B cell (primary cell): Measurements from ENCODE around the gene DCT. TPM values are rescaled to one million over a fixed set of nuclear protein-coding genes. Genes with fewer than 3 reads are reported as not detected.

ENCODE experiments used
- ATAC-seq: fragments of 200-7000 bp; cut with Tn5 transposase; one replicate; pipeline ENCODE4 v1.10.0; 2021; ENCODE audit warnings: low read depth, mild to moderate bottlenecking, moderate number of reproducible peaks, moderate library complexity
- CTCF ChIA-PET: fragments of 350-600 bp; sonication (Branson Sonifier 250); formaldehyde crosslinking; loops from one replicate; lab custom pipeline; 2021; ENCODE audit warnings: antibody characterized with exemption, inconsistent platforms; lab: Charles Lee
- POLR2A ChIA-PET: fragments of 350-600 bp; sonication (Branson Sonifier 250); formaldehyde crosslinking; loops from one replicate; lab custom pipeline; 2021; ENCODE audit warnings: antibody characterized with exemption; lab: Charles Lee
- DNase-seq: peaks from one replicate; pipeline ENCODE4 v3.0.0; 2013
- H2AFZ ChIP-seq: 2 replicates; pipeline ENCODE4 v1.6.1; 2012; ENCODE audit warnings: mild to moderate bottlenecking, low read depth, low read length; ENCODE audit not compliant: insufficient read depth, poor library complexity, severe bottlenecking
- H3K27ac ChIP-seq, 2 donors: 1 replicate in 1 of 2; 2 replicates in 1 of 2; pipeline ENCODE4 v1.5.1; 2012 to 2013; ENCODE audit warnings: low read length in 2 of 2, mild to moderate bottlenecking in 2 of 2, moderate library complexity in 1 of 2
- H3K27me3 ChIP-seq, 4 experiments: fragments of 200-600 bp in 1 of 4; sonication (generic) in 1 of 4; replicated peaks in 1 of 4; 1 replicate in 2 of 4; 2 replicates in 2 of 4; pipeline versions ENCODE4 v1.6.1 to v1.7.0; 2013 to 2016; ENCODE audit warnings: low read length in 3 of 4, mild to moderate bottlenecking in 2 of 4, mixed read lengths in 1 of 4, moderate library complexity in 1 of 4; ENCODE audit not compliant: insufficient read depth in 4 of 4, control insufficient read depth in 3 of 4; ENCODE audit errors: control extremely low read depth in 1 of 4
- H3K36me3 ChIP-seq, 2 experiments: replicated peaks in 1 of 2; 1 replicate in 1 of 2; 2 replicates in 1 of 2; pipeline versions ENCODE4 v1.6.1 to v1.7.1; 2013; ENCODE audit warnings: low read length in 1 of 2; ENCODE audit not compliant: insufficient read depth in 2 of 2, control insufficient read depth in 1 of 2; ENCODE audit errors: control extremely low read depth in 1 of 2, extremely low read depth in 1 of 2
- H3K4me1 ChIP-seq, 2 donors: fragments of 200-600 bp in 1 of 2; sonication (generic) in 1 of 2; 1 replicate in 1 of 2; 2 replicates in 1 of 2; pipeline versions ENCODE4 v1.5.1 to v1.6.1; 2013 to 2017; ENCODE audit warnings: low read length in 2 of 2; ENCODE audit not compliant: control insufficient read depth in 2 of 2, insufficient read depth in 2 of 2
- H3K4me2 ChIP-seq: replicated peaks from 2 replicates; pipeline ENCODE3; 2012; ENCODE audit warnings: mild to moderate bottlenecking, low read depth, low read length; ENCODE audit not compliant: poor library complexity, severe bottlenecking
- H3K4me3 ChIP-seq, 5 experiments: fragments of 200-600 bp in 1 of 5; sonication (generic) in 1 of 5; 1 replicate in 3 of 5; 2 replicates in 2 of 5; pipeline versions ENCODE4 v1.5.1 to v1.7.0; 2011 to 2016; ENCODE audit warnings: low read length in 4 of 5, mild to moderate bottlenecking in 4 of 5, low read depth in 2 of 5, control low read depth in 1 of 5, moderate library complexity in 1 of 5; ENCODE audit not compliant: insufficient read depth in 1 of 5; ENCODE audit errors: control extremely low read depth in 1 of 5, extremely low read depth in 1 of 5
- H3K79me2 ChIP-seq: fragments of 200-600 bp; sonication (generic); one replicate; pipeline ENCODE4 v1.6.0; 2016; ENCODE audit warnings: low read length; ENCODE audit not compliant: control insufficient read depth, insufficient read depth
- H3K9ac ChIP-seq: fragments of 200-600 bp; sonication (generic); 2 replicates; pipeline ENCODE4 v1.6.1; 2017; ENCODE audit warnings: mild to moderate bottlenecking, low read length, moderate library complexity
- H3K9me3 ChIP-seq, 3 donors: one replicate each; pipeline versions ENCODE4 v1.6.1 to v1.7.1; 2013; ENCODE audit warnings: low read length in 2 of 3; ENCODE audit not compliant: control insufficient read depth in 2 of 3, insufficient read depth in 1 of 3; ENCODE audit errors: control extremely low read depth in 1 of 3
- H4K20me1 ChIP-seq: 2 replicates; pipeline ENCODE4 v1.6.0; 2012; ENCODE audit warnings: mild to moderate bottlenecking, low read length; ENCODE audit not compliant: insufficient read depth, control insufficient read depth, poor library complexity, severe bottlenecking
- H3K27ac Mint-ChIP-seq: one replicate; pipeline ENCODE4 v1.8.0; 2021; ENCODE audit warnings: mixed read lengths
- H3K27me3 Mint-ChIP-seq: one replicate; pipeline ENCODE4 v1.8.0; 2021; ENCODE audit warnings: mixed read lengths
- H3K4me1 Mint-ChIP-seq: one replicate; pipeline ENCODE4 v1.8.0; 2021; ENCODE audit warnings: mixed read lengths
- H3K4me3 Mint-ChIP-seq: one replicate; pipeline ENCODE4 v1.8.0; 2021; ENCODE audit warnings: mixed read lengths
- H3K9me3 Mint-ChIP-seq: one replicate; pipeline ENCODE4 v1.8.0; 2022; ENCODE audit warnings: mixed read lengths; ENCODE audit not compliant: insufficient read depth
- EZH2 ChIP-seq: IDR thresholded peaks from 2 replicates; pipeline ENCODE4 v1.6.1; 2012; ENCODE audit warnings: borderline replicate concordance, low read depth, mild to moderate bottlenecking, moderate library complexity, low read length; ENCODE audit not compliant: insufficient read depth, poor library complexity, severe bottlenecking
- WGBS: methylation state at CpG from one replicate; pipeline ENCODE4 v1.1.5; 2013; ENCODE audit warnings: missing lambda C conversion rate; ENCODE audit not compliant: insufficient coverage; 5-methylcytosine and 5-hydroxymethylcytosine counted together
- intact Hi-C: fragments of 100-400 bp; cut with micrococcal nuclease; formaldehyde crosslinking; loops from one replicate; pipeline ENCODE4 v1.10.0; 2022
- polyA plus RNA-seq: library from polyadenylated mRNA; depleted of rRNA; stranded (reverse); fragments of >200 nt; gene quantifications from 2 replicates; pipeline ENCODE4 v1.2.3, GENCODE V29; 2012
- total RNA-seq, 2 donors: library from RNA; stranded (reverse); fragments of 120-200 nt in 1 of 2; gene quantifications; 1 replicate in 1 of 2; 2 replicates in 1 of 2; pipeline versions ENCODE4 v1.2.3 to v1.2.4, GENCODE V29; 2013 to 2022
- TF ChIP-seq, protein P1 (sequence below): fragments of 200-600 bp; IDR thresholded peaks from one replicate; pipeline ENCODE4 v1.8.0; 2022; ENCODE audit warnings: antibody characterized with exemption, mild to moderate bottlenecking

The DCT gene
- total and polyA plus RNA-seq, 2 donors (not counting 1 experiment from before 2014, with no cell fraction given): 0.10 to 0.18 TPM

DNA sequence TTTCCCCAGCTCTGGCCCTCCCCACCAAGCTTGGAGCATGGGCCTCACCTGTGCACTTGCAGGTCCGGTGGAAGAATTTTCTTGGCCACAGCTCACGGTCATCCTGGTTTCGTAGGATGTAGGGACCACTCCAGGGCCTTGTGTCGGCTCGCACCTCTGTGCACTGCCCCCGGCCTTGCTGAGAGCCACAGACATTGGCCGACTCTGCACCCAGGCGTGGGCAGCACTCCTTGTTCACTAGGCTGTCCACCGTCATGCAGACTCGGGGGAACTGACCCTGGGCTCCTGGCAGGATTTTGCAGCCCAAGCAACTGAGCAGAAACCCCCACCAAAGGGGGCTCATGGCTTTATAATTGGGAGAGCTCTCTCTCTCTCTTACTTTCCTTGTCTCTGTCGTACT lies 569 bp downstream of the DCT start:
- DNase-seq: no peak
- H3K4me3 Mint-ChIP-seq: no peak overlapping the region
- TF ChIP-seq, protein P1, sequence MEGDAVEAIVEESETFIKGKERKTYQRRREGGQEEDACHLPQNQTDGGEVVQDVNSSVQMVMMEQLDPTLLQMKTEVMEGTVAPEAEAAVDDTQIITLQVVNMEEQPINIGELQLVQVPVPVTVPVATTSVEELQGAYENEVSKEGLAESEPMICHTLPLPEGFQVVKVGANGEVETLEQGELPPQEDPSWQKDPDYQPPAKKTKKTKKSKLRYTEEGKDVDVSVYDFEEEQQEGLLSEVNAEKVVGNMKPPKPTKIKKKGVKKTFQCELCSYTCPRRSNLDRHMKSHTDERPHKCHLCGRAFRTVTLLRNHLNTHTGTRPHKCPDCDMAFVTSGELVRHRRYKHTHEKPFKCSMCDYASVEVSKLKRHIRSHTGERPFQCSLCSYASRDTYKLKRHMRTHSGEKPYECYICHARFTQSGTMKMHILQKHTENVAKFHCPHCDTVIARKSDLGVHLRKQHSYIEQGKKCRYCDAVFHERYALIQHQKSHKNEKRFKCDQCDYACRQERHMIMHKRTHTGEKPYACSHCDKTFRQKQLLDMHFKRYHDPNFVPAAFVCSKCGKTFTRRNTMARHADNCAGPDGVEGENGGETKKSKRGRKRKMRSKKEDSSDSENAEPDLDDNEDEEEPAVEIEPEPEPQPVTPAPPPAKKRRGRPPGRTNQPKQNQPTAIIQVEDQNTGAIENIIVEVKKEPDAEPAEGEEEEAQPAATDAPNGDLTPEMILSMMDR: no peak
- TF ChIP-seq EZH2: no peak
- CTCF ChIA-PET: interaction anchor here (1.6 kb wide), 1 partner anchor 43 kb away, joined by 4 read pairs; no protein-coding TSS in a partner anchor
- H3K27ac ChIP-seq: no peak overlapping the region
- no peak overlapping the region for H3K9ac ChIP-seq
- no peaks in the 10 kb centered on the region for H3K27me3 ChIP-seq
- no peaks in the 10 kb centered on the region for H3K4me1 ChIP-seq
- H3K4me3 ChIP-seq: no peak overlapping the region
- no peak overlapping the region for H2AFZ ChIP-seq
- POLR2A ChIA-PET: no interaction called here
- ATAC-seq: no peak
- H3K9me3 Mint-ChIP-seq: no peaks in the 10 kb centered on the region
- no peak overlapping the region for H3K4me2 ChIP-seq
- no peaks in the 10 kb centered on the region for H4K20me1 ChIP-seq
- H3K79me2 ChIP-seq: no peaks in the 10 kb centered on the region
- intact Hi-C loops: no loop called here
- no peaks in the 10 kb centered on the region for H3K36me3 ChIP-seq
- peaks cover 14% of the 10 kb centered on the region for H3K27me3 Mint-ChIP-seq
- 92% methylated on average over 10 of the region's 11 CpGs for WGBS
- no peaks in the 10 kb centered on the region for H3K4me1 Mint-ChIP-seq
- H3K27ac Mint-ChIP-seq: no peak overlapping the region
- peaks cover 0 to 2% (median 0%) of the 10 kb centered on the region in 3 donors for H3K9me3 ChIP-seq

DNA sequence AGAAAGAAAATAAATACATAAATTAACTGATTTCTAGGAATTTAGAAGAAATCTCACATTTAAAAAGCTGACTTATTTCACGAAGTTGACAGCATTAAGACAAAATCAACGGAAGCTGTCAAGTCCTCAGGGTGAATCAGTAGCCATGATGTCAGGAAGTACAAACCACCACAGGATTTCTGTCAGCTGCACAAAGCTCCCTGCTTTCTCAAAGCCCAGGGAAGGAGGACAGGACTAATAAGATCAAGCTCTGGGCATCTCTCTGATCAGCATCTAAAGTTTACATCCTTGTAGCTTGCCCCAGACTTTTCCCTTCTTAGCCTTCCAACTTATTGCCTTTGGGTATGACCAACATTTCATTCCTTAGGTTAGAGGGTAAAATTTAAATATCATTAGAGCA lies 9.4 kb downstream of the DCT start:
- TF ChIP-seq EZH2: no peak
- TF ChIP-seq, protein P1: no peak
- Histone ChIP-seq H3K4me1 (no peaks in the 10 kb centered on the region), H3K4me2 (no peak overlapping the region), H3K9ac (no peak overlapping the region), H3K27me3 (no peaks in the 10 kb centered on the region), H3K4me3 (no peak overlapping the region), H3K27ac (no peak overlapping the region), H3K36me3 (no peaks in the 10 kb centered on the region), H3K79me2 (no peaks in the 10 kb centered on the region), H4K20me1 (no peaks in the 10 kb centered on the region), H3K9me3 (peaks cover 0 to 1% (median 0%) of the 10 kb centered on the region in 3 donors), H2AFZ (no peak overlapping the region)
- Mint-ChIP-seq H3K27me3 (peaks cover 10% of the 10 kb centered on the region), H3K9me3 (no peaks in the 10 kb centered on the region), H3K27ac (no peak overlapping the region), H3K4me1 (no peaks in the 10 kb centered on the region), H3K4me3 (no peak overlapping the region)
- DNase-seq: no peak
- intact Hi-C loops: no loop called here
- POLR2A ChIA-PET: no interaction called here
- CTCF ChIA-PET: interaction anchor here (0.7 kb wide), 1 partner anchor 35 kb away, joined by 3 read pairs; no protein-coding TSS in a partner anchor
- ATAC-seq: no peak
- 86% methylated on average over 1 of the region's 2 CpGs for WGBS
